ENCODE measurements around the gene PPP4R3B. TPM values are rescaled to one million over a fixed set of nuclear protein-coding genes. Genes with fewer than 3 reads are reported as not detected.

The PPP4R3B gene
- total and polyA plus RNA-seq, 2 experiments from 2014 or later: 25.6 to 56.6 TPM

DNA sequence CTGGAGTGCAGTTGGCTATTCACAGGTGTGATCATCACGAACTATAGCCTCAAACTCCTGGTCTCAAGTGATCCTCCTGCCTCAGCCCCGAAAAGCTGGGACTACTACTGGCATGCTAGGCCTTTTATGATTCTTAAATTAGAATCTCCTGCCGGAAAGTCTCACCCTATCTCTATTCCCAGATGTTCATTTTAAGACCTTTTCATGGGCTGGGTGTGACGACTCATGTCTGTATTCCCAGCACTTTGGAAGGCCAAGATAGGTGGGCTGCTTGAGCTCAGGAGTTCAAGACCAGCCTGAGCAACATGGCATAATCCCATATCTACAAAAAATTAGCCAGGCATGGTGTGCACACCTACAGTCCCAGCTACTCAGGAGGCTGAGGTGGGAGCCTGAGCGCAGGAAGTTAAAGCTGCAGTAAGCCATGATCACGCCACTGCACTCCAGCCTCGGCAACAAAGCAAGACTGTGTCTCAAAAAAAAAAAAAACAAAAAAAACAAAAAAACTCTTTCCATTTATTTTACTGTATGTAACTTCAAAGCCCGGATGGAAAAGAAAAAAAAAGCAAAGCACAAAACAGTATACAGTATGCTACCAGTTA lies 8.1 kb downstream of the PPP4R3B start (continued):
- TF ChIP-seq, protein P1, sequence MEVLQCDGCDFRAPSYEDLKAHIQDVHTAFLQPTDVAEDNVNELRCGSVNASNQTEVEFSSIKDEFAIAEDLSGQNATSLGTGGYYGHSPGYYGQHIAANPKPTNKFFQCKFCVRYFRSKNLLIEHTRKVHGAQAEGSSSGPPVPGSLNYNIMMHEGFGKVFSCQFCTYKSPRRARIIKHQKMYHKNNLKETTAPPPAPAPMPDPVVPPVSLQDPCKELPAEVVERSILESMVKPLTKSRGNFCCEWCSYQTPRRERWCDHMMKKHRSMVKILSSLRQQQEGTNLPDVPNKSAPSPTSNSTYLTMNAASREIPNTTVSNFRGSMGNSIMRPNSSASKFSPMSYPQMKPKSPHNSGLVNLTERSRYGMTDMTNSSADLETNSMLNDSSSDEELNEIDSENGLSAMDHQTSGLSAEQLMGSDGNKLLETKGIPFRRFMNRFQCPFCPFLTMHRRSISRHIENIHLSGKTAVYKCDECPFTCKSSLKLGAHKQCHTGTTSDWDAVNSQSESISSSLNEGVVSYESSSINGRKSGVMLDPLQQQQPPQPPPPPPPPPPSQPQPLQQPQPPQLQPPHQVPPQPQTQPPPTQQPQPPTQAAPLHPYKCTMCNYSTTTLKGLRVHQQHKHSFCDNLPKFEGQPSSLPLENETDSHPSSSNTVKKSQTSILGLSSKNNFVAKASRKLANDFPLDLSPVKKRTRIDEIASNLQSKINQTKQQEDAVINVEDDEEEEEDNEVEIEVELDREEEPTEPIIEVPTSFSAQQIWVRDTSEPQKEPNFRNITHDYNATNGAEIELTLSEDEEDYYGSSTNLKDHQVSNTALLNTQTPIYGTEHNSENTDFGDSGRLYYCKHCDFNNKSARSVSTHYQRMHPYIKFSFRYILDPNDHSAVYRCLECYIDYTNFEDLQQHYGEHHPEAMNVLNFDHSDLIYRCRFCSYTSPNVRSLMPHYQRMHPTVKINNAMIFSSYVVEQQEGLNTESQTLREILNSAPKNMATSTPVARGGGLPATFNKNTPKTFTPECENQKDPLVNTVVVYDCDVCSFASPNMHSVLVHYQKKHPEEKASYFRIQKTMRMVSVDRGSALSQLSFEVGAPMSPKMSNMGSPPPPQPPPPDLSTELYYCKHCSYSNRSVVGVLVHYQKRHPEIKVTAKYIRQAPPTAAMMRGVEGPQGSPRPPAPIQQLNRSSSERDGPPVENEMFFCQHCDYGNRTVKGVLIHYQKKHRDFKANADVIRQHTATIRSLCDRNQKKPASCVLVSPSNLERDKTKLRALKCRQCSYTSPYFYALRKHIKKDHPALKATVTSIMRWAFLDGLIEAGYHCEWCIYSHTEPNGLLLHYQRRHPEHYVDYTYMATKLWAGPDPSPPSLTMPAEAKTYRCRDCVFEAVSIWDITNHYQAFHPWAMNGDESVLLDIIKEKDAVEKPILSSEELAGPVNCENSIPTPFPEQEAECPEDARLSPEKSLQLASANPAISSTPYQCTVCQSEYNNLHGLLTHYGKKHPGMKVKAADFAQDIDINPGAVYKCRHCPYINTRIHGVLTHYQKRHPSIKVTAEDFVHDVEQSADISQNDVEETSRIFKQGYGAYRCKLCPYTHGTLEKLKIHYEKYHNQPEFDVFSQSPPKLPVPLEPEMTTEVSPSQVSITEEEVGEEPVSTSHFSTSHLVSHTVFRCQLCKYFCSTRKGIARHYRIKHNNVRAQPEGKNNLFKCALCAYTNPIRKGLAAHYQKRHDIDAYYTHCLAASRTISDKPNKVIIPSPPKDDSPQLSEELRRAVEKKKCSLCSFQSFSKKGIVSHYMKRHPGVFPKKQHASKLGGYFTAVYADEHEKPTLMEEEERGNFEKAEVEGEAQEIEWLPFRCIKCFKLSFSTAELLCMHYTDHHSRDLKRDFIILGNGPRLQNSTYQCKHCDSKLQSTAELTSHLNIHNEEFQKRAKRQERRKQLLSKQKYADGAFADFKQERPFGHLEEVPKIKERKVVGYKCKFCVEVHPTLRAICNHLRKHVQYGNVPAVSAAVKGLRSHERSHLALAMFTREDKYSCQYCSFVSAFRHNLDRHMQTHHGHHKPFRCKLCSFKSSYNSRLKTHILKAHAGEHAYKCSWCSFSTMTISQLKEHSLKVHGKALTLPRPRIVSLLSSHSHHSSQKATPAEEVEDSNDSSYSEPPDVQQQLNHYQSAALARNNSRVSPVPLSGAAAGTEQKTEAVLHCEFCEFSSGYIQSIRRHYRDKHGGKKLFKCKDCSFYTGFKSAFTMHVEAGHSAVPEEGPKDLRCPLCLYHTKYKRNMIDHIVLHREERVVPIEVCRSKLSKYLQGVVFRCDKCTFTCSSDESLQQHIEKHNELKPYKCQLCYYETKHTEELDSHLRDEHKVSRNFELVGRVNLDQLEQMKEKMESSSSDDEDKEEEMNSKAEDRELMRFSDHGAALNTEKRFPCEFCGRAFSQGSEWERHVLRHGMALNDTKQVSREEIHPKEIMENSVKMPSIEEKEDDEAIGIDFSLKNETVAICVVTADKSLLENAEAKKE (CRISPR knock-in tag; IDR thresholded peaks at IDR 0.05): no peak
- TF ChIP-seq EZH2phosphoT487 (IDR thresholded peaks at IDR 0.05; ENCODE audit: unreplicated experiment) (no peak), NANOG (IDR thresholded peaks at IDR 0.05; ENCODE audit: borderline replicate concordance) (no peak), JUNB (IDR thresholded peaks at IDR 0.05; ENCODE audit: unreplicated experiment) (no peak), POLR2AphosphoS5 (IDR thresholded peaks at IDR 0.05; ENCODE audit: low read depth) (no peak), ZNF331 (CRISPR knock-in tag; IDR thresholded peaks at IDR 0.05; ENCODE audit: low read depth) (no peak), EZH2 (IDR thresholded peaks at IDR 0.05; ENCODE audit: low read depth, unreplicated experiment) (no peak), STAT1 (IDR thresholded peaks at IDR 0.05; ENCODE audit: unreplicated experiment) (no peak), ZNF114 (CRISPR knock-in tag; IDR thresholded peaks at IDR 0.05) (no peak)
- TF ChIP-seq, protein P2, sequence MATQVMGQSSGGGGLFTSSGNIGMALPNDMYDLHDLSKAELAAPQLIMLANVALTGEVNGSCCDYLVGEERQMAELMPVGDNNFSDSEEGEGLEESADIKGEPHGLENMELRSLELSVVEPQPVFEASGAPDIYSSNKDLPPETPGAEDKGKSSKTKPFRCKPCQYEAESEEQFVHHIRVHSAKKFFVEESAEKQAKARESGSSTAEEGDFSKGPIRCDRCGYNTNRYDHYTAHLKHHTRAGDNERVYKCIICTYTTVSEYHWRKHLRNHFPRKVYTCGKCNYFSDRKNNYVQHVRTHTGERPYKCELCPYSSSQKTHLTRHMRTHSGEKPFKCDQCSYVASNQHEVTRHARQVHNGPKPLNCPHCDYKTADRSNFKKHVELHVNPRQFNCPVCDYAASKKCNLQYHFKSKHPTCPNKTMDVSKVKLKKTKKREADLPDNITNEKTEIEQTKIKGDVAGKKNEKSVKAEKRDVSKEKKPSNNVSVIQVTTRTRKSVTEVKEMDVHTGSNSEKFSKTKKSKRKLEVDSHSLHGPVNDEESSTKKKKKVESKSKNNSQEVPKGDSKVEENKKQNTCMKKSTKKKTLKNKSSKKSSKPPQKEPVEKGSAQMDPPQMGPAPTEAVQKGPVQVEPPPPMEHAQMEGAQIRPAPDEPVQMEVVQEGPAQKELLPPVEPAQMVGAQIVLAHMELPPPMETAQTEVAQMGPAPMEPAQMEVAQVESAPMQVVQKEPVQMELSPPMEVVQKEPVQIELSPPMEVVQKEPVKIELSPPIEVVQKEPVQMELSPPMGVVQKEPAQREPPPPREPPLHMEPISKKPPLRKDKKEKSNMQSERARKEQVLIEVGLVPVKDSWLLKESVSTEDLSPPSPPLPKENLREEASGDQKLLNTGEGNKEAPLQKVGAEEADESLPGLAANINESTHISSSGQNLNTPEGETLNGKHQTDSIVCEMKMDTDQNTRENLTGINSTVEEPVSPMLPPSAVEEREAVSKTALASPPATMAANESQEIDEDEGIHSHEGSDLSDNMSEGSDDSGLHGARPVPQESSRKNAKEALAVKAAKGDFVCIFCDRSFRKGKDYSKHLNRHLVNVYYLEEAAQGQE (IDR thresholded peaks at IDR 0.05; ENCODE audit: unreplicated experiment): no peak

All from GM23338 (cell line).